ENCODE data around the gene MARCKSL1.

Gene MARCKSL1

DNA sequence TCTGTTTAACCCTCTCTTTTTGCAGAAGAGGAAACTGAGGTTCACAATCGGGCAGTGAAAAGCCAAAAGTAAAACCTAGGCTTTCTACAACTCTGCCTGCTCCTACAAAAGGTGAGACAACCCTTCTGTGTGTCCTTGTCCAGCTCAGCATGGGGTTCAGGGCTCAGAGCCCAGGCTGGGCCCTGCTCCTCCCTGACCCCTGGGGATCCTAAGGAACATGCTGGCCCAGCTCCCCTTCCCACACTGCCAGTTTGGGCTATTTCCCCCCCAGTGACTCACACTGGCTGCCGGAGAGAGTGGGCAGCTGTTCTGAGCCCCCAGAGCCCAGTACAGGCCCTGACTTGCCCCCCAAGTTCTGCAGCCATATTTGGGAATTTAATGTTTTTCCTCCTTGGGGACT is 17.4 kb upstream of the MARCKSL1 start:
- peaks cover 7 to 16% of the 10 kb centered on the region in 2 donors for H3K4me1 ChIP-seq (ENCODE audit: control insufficient read depth in 2 of 2, insufficient read depth in 2 of 2, low read length in 2 of 2)
- no peak overlapping the region for H3K9ac ChIP-seq (ENCODE audit: low read depth in 1 of 2, low read length in 2 of 2)
- no peaks in the 10 kb centered on the region for H3K9me3 ChIP-seq (ENCODE audit: control insufficient read depth in 2 of 2, low read length in 2 of 2)
- no peak overlapping the region for H3K4me3 ChIP-seq (ENCODE audit: low read length in 2 of 2)
- no peaks in the 10 kb centered on the region for H3K27me3 ChIP-seq (ENCODE audit: control insufficient read depth in 2 of 2, insufficient read depth in 2 of 2, low read length in 2 of 2)
- no peaks in the 10 kb centered on the region for H3K36me3 ChIP-seq (ENCODE audit: control insufficient read depth in 2 of 2, insufficient read depth in 2 of 2, low read length in 2 of 2)
- peak overlapping the region in 1 of 2 donors; percentile 43 for H3K27ac ChIP-seq (ENCODE audit: low read depth in 2 of 2, low read length in 2 of 2)

DNA sequence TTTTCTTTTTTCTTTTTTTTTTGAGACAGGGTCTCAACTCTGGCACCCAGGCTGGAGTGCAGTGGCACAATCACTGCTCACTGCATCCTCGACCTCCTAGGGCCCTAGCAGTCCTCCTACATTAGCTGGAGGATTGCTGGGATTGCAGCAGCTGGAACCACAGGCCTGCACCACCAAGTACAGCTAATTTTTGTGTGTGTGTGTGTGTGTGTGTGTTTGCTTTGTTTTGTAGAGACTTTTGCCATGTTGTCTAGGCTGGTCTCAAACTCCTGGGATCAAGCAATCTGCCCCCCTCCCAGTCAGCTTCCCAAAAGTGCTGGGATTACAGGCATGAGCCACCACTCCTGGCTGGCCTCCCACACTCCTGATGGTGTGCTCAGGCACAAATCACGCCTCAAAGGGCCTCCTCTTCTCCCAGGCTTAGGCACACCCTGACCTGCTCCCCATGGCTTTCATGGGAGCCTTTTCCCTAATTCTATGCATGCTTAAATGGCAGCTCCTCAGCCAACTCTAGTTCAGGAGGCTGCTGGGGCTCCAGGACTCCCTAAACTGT is 16.9 kb upstream of the MARCKSL1 start:
- no peak overlapping the region for H3K4me3 ChIP-seq (ENCODE audit: low read length in 2 of 2)
- H3K27me3 ChIP-seq (ENCODE audit: control insufficient read depth in 2 of 2, insufficient read depth in 2 of 2, low read length in 2 of 2) = no peaks in the 10 kb centered on the region
- no peaks in the 10 kb centered on the region for H3K9me3 ChIP-seq (ENCODE audit: control insufficient read depth in 2 of 2, low read length in 2 of 2)
- peak overlapping the region in 1 of 2 donors; percentile 43 for H3K27ac ChIP-seq (ENCODE audit: low read depth in 2 of 2, low read length in 2 of 2)
- peak overlapping the region in 1 of 2 donors; percentile 92 for H3K9ac ChIP-seq (ENCODE audit: low read depth in 1 of 2, low read length in 2 of 2)
- peaks cover 7 to 16% of the 10 kb centered on the region in 2 donors for H3K4me1 ChIP-seq (ENCODE audit: control insufficient read depth in 2 of 2, insufficient read depth in 2 of 2, low read length in 2 of 2)
- H3K36me3 ChIP-seq (ENCODE audit: control insufficient read depth in 2 of 2, insufficient read depth in 2 of 2, low read length in 2 of 2) = no peaks in the 10 kb centered on the region

DNA sequence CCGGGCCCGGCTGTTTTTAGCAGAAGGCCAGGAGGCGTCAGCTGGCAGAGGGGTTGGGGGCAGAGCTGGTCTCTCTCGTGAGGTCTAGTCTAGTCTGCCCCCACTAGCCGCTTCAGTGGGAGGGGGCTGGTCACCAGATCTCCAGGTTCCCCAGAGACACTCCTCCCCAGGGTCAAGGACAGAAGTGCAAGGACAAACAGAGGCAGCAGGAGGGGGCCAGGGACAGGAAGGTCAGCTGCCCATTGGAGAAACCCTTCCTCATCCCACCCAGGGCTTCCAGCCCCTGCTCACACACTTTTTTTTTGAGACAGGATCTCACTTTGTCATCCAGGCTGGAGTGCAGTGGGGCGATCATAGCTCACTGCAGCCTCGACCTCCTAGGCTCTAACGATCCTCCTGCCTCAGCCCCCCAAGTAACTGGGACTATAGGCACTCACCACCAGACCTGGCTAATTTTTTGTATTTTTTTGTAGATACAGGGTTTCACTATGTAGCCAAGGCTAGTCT is 16.3 kb upstream of the MARCKSL1 start:
- peaks cover 7 to 16% of the 10 kb centered on the region in 2 donors for H3K4me1 ChIP-seq (ENCODE audit: control insufficient read depth in 2 of 2, insufficient read depth in 2 of 2, low read length in 2 of 2)
- H3K9ac ChIP-seq (ENCODE audit: low read depth in 1 of 2, low read length in 2 of 2) = peak overlapping the region; percentile 79 to 92

DNA sequence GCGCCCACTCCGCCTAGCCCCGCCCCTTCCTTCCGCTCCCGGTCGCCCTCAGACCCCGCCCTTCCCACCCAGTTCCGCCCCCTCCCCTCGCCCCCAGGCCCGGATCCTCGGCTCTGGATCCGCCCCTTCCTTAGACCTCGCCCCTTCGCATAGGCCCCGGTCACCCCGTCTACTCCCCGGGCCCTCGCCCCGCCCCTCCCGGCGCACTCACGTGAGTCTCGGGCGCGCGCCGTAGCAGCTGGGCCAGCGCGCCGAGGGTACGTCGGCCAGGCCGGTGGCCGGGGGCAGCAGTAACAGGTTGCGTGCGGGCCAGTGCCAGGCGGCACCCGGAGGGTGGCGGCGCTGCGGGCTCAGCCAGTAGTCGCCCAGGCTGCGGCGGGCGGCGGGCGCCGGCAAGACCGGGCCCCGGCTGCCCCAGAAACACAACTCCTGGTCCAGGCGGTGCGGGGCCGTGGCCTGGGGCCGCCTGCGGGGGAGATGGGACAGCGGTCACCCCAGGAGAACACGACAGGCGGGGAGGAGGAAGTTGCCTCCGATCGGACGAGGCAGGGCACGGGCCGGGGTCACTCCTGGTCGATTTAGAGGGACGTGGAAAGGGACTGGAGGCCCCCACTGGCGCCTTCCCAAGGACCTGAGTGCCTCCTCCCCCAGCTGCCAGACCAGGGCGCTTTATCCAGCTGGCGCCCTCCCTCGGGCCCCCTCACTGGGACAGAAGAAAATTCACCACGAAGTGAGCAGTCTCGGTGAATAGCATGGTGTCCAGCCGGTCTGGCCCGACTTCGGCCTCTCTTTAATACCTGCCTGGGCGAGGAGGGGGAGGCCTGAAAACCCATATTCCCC is 15.6 kb upstream of the MARCKSL1 start:
- H3K4me1 ChIP-seq (ENCODE audit: control insufficient read depth in 2 of 2, insufficient read depth in 2 of 2, low read length in 2 of 2) = peaks cover 7 to 16% of the 10 kb centered on the region in 2 donors

More for the DNA sequence above, 16.3 kb upstream of the MARCKSL1 start:
- Histone ChIP-seq H3K27me3 (ENCODE audit: control insufficient read depth in 2 of 2, insufficient read depth in 2 of 2, low read length in 2 of 2) (no peaks in the 10 kb centered on the region), H3K9me3 (ENCODE audit: control insufficient read depth in 2 of 2, low read length in 2 of 2) (no peaks in the 10 kb centered on the region), H3K36me3 (ENCODE audit: control insufficient read depth in 2 of 2, insufficient read depth in 2 of 2, low read length in 2 of 2) (no peaks in the 10 kb centered on the region), H3K27ac (ENCODE audit: low read depth in 2 of 2, low read length in 2 of 2) (peak overlapping the region; percentile 85 to 86), H3K4me3 (ENCODE audit: low read length in 2 of 2) (peak overlapping the region; percentile 73 to 78)

DNA sequence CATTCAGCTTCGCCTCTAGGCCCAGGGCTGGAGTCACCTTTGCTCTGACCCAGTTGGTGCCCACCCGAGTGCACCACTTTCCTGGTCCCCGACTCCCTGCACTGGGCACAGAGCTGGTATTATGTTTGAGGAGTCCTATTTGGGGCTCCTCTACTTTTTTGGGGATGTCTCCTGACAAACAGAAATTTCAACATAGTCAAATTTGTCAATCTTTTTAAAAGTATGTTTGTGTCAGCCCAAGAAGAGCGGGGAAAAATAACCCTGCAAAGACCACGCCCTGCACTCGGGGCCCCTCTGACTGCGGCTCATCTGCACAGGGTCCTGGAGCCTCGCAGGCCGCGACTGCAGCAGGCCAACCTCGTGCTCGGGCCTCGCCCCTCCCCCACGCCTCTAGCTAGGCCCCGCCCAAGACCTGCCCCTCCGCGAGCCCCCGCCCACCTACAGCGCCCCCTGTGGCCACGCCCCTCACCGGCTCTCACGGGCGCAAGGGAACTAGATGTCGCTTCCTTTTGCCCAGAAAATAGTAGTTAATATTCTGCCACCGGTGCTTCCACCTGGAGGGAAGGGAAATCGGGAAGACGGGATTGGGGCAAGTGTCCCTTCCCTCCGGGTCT is 14.9 kb upstream of the MARCKSL1 start:
- Histone ChIP-seq H3K27ac (ENCODE audit: low read depth in 2 of 2, low read length in 2 of 2) (peak overlapping the region; percentile 85 to 86), H3K9me3 (ENCODE audit: control insufficient read depth in 2 of 2, low read length in 2 of 2) (no peaks in the 10 kb centered on the region), H3K27me3 (ENCODE audit: control insufficient read depth in 2 of 2, insufficient read depth in 2 of 2, low read length in 2 of 2) (no peaks in the 10 kb centered on the region), H3K9ac (ENCODE audit: low read depth in 1 of 2, low read length in 2 of 2) (peak overlapping the region; percentile 75 to 92), H3K4me1 (ENCODE audit: control insufficient read depth in 2 of 2, insufficient read depth in 2 of 2, low read length in 2 of 2) (peaks cover 7 to 16% of the 10 kb centered on the region in 2 donors), H3K36me3 (ENCODE audit: control insufficient read depth in 2 of 2, insufficient read depth in 2 of 2, low read length in 2 of 2) (no peaks in the 10 kb centered on the region), H3K4me3 (ENCODE audit: low read length in 2 of 2) (peak overlapping the region; percentile 78 to 85)

More for the DNA sequence above, 15.6 kb upstream of the MARCKSL1 start:
- Histone ChIP-seq H3K27ac (ENCODE audit: low read depth in 2 of 2, low read length in 2 of 2) (peak overlapping the region; percentile 85 to 86), H3K4me3 (ENCODE audit: low read length in 2 of 2) (peak overlapping the region; percentile 78 to 85), H3K9me3 (ENCODE audit: control insufficient read depth in 2 of 2, low read length in 2 of 2) (no peaks in the 10 kb centered on the region), H3K9ac (ENCODE audit: low read depth in 1 of 2, low read length in 2 of 2) (peak overlapping the region; percentile 79 to 92), H3K36me3 (ENCODE audit: control insufficient read depth in 2 of 2, insufficient read depth in 2 of 2, low read length in 2 of 2) (no peaks in the 10 kb centered on the region), H3K27me3 (ENCODE audit: control insufficient read depth in 2 of 2, insufficient read depth in 2 of 2, low read length in 2 of 2) (no peaks in the 10 kb centered on the region)

DNA sequence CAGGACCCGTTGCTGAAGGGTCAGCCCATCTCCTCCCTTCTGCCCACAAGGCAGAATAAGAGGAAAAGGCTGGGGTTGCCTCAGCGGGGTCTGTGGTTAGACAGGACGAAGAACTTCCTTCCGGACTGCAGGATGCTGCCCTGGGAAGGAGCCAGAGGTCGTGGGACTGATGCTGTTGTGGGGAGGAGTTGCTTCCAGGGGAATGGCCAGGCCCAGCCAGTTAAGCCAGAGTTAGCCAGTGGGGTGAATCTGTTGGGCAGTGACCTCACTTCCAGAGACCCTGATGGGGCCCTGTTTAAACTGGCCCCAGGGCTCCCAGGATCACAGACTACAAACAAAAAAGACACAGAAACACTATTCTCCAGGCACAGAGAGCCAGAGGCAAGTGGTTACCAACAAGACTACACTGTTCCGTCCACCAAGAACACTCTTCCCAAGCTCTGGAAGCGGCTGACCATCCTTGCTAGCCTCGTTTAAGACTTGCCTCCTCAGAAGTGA is 13.2 kb upstream of the MARCKSL1 start:
- Histone ChIP-seq H3K36me3 (ENCODE audit: control insufficient read depth in 2 of 2, insufficient read depth in 2 of 2, low read length in 2 of 2) (no peaks in the 10 kb centered on the region), H3K4me3 (ENCODE audit: low read length in 2 of 2) (no peak overlapping the region), H3K27ac (ENCODE audit: low read depth in 2 of 2, low read length in 2 of 2) (no peak overlapping the region), H3K27me3 (ENCODE audit: control insufficient read depth in 2 of 2, insufficient read depth in 2 of 2, low read length in 2 of 2) (no peaks in the 10 kb centered on the region), H3K9me3 (ENCODE audit: control insufficient read depth in 2 of 2, low read length in 2 of 2) (no peaks in the 10 kb centered on the region), H3K4me1 (ENCODE audit: control insufficient read depth in 2 of 2, insufficient read depth in 2 of 2, low read length in 2 of 2) (peaks cover 14 to 16% of the 10 kb centered on the region in 2 donors), H3K9ac (ENCODE audit: low read depth in 1 of 2, low read length in 2 of 2) (no peak overlapping the region)

DNA sequence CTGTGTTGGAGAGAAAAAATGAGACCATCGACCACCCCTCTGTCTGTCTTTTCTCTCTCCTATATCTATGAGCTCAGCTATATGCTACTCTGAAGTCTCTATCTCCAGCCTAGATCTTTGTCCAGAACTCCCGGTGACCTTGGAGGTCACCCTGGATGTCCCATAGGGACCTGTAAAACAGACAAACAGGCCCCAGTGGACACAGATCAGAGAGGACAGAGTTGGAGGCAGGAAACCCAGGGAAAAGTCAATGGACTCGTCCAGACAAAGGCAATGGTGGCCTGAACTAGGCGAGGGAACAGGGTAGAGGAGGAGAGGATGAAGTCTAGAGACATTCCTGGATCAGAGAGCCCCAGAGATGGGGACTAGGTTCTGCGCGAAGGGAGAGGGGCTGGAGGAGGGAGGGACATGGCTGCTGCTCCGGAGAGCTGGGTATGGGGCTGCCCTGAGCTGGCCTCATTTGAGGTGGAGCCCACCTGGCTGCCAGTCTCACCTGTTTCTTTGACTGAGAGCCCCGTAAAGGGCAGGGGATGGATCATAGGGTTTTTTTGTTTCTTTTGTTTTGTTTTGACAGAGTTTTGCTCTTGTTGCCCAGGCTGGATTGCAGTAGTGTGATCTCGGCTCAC is 10.6 kb upstream of the MARCKSL1 start:
- Histone ChIP-seq H3K4me1 (ENCODE audit: control insufficient read depth in 2 of 2, insufficient read depth in 2 of 2, low read length in 2 of 2) (peaks cover 3 to 7% of the 10 kb centered on the region in 2 donors), H3K4me3 (ENCODE audit: low read length in 2 of 2) (no peak overlapping the region), H3K27me3 (ENCODE audit: control insufficient read depth in 2 of 2, insufficient read depth in 2 of 2, low read length in 2 of 2) (no peaks in the 10 kb centered on the region), H3K27ac (ENCODE audit: low read depth in 2 of 2, low read length in 2 of 2) (no peak overlapping the region), H3K9ac (ENCODE audit: low read depth in 1 of 2, low read length in 2 of 2) (no peak overlapping the region), H3K9me3 (ENCODE audit: control insufficient read depth in 2 of 2, low read length in 2 of 2) (no peaks in the 10 kb centered on the region), H3K36me3 (ENCODE audit: control insufficient read depth in 2 of 2, insufficient read depth in 2 of 2, low read length in 2 of 2) (no peaks in the 10 kb centered on the region)

- peaks cover 0 to 7% of the 10 kb centered on the region in 2 donors for H3K4me1 ChIP-seq (ENCODE audit: control insufficient read depth in 2 of 2, insufficient read depth in 2 of 2, low read length in 2 of 2)
- no peak overlapping the region for H3K9ac ChIP-seq (ENCODE audit: low read depth in 1 of 2, low read length in 2 of 2)
- no peaks in the 10 kb centered on the region for H3K9me3 ChIP-seq (ENCODE audit: control insufficient read depth in 2 of 2, low read length in 2 of 2)
- H3K36me3 ChIP-seq (ENCODE audit: control insufficient read depth in 2 of 2, insufficient read depth in 2 of 2, low read length in 2 of 2) = no peaks in the 10 kb centered on the region
- no peaks in the 10 kb centered on the region for H3K27me3 ChIP-seq (ENCODE audit: control insufficient read depth in 2 of 2, insufficient read depth in 2 of 2, low read length in 2 of 2)
- no peak overlapping the region for H3K27ac ChIP-seq (ENCODE audit: low read depth in 2 of 2, low read length in 2 of 2)
- no peak overlapping the region for H3K4me3 ChIP-seq (ENCODE audit: low read length in 2 of 2)
These were observed 9.3 kb upstream of the MARCKSL1 start for GRCh38 chr1:32345289-32345827.

- Histone ChIP-seq H3K27ac (ENCODE audit: low read depth in 2 of 2, low read length in 2 of 2) (no peak overlapping the region), H3K9ac (ENCODE audit: low read depth in 1 of 2, low read length in 2 of 2) (no peak overlapping the region), H3K4me3 (ENCODE audit: low read length in 2 of 2) (no peak overlapping the region), H3K36me3 (ENCODE audit: control insufficient read depth in 2 of 2, insufficient read depth in 2 of 2, low read length in 2 of 2) (no peaks in the 10 kb centered on the region), H3K9me3 (ENCODE audit: control insufficient read depth in 2 of 2, low read length in 2 of 2) (no peaks in the 10 kb centered on the region), H3K4me1 (ENCODE audit: control insufficient read depth in 2 of 2, insufficient read depth in 2 of 2, low read length in 2 of 2) (peaks cover 16 to 21% of the 10 kb centered on the region in 2 donors), H3K27me3 (ENCODE audit: control insufficient read depth in 2 of 2, insufficient read depth in 2 of 2, low read length in 2 of 2) (no peaks in the 10 kb centered on the region)
These were observed 6.7 kb upstream of the MARCKSL1 start for GRCh38 chr1:32342704-32343103.

Data from mucosa of rectum (tissue), 2 donors.